Common myeloid progenitor, CD34-positive (primary cell): ENCODE data around the gene KLHDC7B.
"Not testable (repeated sequence)": the region's sequence is repeated elsewhere in the genome, so short reads cannot be mapped to it uniquely, and the experiment has no call there.

Experiments used
- CTCF ChIA-PET: fragments of 350-600 bp; sonication (Branson Sonifier 250); formaldehyde crosslinking; loops from one replicate; lab custom pipeline; 2021; ENCODE audit warnings: antibody characterized with exemption; lab: Charles Lee
- POLR2A ChIA-PET: fragments of 350-600 bp; sonication (Branson Sonifier 250); formaldehyde crosslinking; loops from one replicate; lab custom pipeline; 2021; ENCODE audit warnings: antibody characterized with exemption; lab: Charles Lee
- DNase-seq, 3 donors: peaks; one replicate each; pipeline versions ENCODE4 v3.0.0 to v3.0.0-alpha.2; 2013
- H3K27ac ChIP-seq, 2 experiments: 1 replicate in 1 of 2; 2 replicates in 1 of 2; pipeline ENCODE4 v1.7.0; 2013; ENCODE audit warnings: inconsistent platforms in 2 of 2, low read length in 2 of 2, mild to moderate bottlenecking in 2 of 2, low read depth in 1 of 2, moderate library complexity in 1 of 2; ENCODE audit not compliant: severe bottlenecking in 2 of 2, insufficient read depth in 1 of 2, poor library complexity in 1 of 2
- H3K27me3 ChIP-seq, 5 experiments: replicated peaks in 2 of 5; 1 replicate in 3 of 5; 2 replicates in 2 of 5; pipeline versions ENCODE4 v1.6.1 to v1.7.0; 2013; ENCODE audit warnings: low read length in 4 of 5, mild to moderate bottlenecking in 2 of 5, moderate library complexity in 2 of 5, inconsistent platforms in 1 of 5; ENCODE audit not compliant: insufficient read depth in 5 of 5, control insufficient read depth in 4 of 5
- H3K36me3 ChIP-seq, 4 experiments: 1 replicate in 2 of 4; 2 replicates in 2 of 4; pipeline versions ENCODE4 v1.6.1 to v1.7.0; 2013; ENCODE audit warnings: low read length in 3 of 4, control low read depth in 1 of 4, mild to moderate bottlenecking in 1 of 4; ENCODE audit not compliant: control insufficient read depth in 4 of 4, insufficient read depth in 4 of 4
- H3K4me1 ChIP-seq, 4 experiments: 1 replicate in 3 of 4; 2 replicates in 1 of 4; pipeline versions ENCODE4 v1.6.1 to v1.7.1; 2013; ENCODE audit warnings: low read length in 3 of 4, mild to moderate bottlenecking in 3 of 4, control low read depth in 1 of 4, inconsistent platforms in 1 of 4, moderate library complexity in 1 of 4; ENCODE audit not compliant: control insufficient read depth in 4 of 4, insufficient read depth in 4 of 4; ENCODE audit errors: control extremely low read depth in 1 of 4
- H3K4me3 ChIP-seq, 7 experiments: 1 replicate in 4 of 7; 2 replicates in 3 of 7; pipeline versions ENCODE4 v1.5.1 to v1.7.0; 2013; ENCODE audit warnings: mild to moderate bottlenecking in 7 of 7, low read length in 6 of 7, moderate library complexity in 6 of 7, inconsistent platforms in 2 of 7, low read depth in 2 of 7, control low read depth in 1 of 7; ENCODE audit not compliant: insufficient read depth in 4 of 7, control insufficient read depth in 1 of 7; ENCODE audit errors: extremely low read depth in 1 of 7
- H3K9me3 ChIP-seq, 5 experiments: 1 replicate in 4 of 5; 2 replicates in 1 of 5; pipeline versions ENCODE4 v1.6.1 to v1.7.1; 2013; ENCODE audit warnings: low read length in 4 of 5, mild to moderate bottlenecking in 2 of 5, inconsistent platforms in 1 of 5, low read depth in 1 of 5, moderate library complexity in 1 of 5; ENCODE audit not compliant: control insufficient read depth in 4 of 5, insufficient read depth in 2 of 5; ENCODE audit errors: control extremely low read depth in 1 of 5
- WGBS: methylation state at CpG from one replicate; pipeline ENCODE4 v1.1.5; 2013; ENCODE audit not compliant: insufficient coverage; 5-methylcytosine and 5-hydroxymethylcytosine counted together

KLHDC7B gene

GRCh38 chr22:50517495-50518260 lies 28.0 kb upstream of the KLHDC7B start:
- CTCF ChIA-PET: interaction anchor here (1.2 to 1.6 kb wide), 2 partner anchors 21 to 48 kb away, joined by 4 read pairs; no protein-coding TSS in a partner anchor
- no peak for DNase-seq
- POLR2A ChIA-PET: interaction anchor here (0.7 kb wide), 1 partner anchor 11 kb away, joined by 3 read pairs; no protein-coding TSS in a partner anchor
- Histone ChIP-seq H3K4me1 (no peaks in the 10 kb centered on the region), H3K4me3 (no peak overlapping the region), H3K27ac (no peak overlapping the region), H3K36me3 (peaks cover 1 to 70% (median 40%) of the 10 kb centered on the region in 4 experiments), H3K9me3 (no peaks in the 10 kb centered on the region), H3K27me3 (no peaks in the 10 kb centered on the region)
- WGBS: 97% methylated on average over 17 of the region's 20 CpGs

DNA sequence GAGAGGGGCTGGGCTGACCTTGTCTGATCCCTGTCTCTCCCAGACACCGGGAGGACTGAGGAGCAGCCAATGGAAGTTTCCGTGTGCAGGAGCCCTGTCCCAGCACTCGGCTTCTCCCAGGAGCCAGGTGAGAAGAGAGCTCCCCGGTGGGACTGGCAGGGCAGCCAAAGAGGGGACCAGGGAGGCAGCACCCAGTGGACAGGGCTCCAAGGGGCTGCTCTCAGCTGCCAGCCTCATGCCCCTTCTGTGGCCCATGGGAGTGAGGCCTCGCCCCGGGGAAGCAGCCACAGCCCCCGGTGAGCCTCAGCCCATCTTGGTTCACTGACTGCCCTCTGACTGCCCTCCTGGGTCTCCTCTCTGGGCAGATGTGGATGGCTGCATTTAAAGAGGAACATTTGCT lies 27.1 kb upstream of the KLHDC7B start:
- POLR2A ChIA-PET: no interaction called here
- Histone ChIP-seq H3K36me3 (peaks cover 2 to 79% (median 46%) of the 10 kb centered on the region in 4 experiments), H3K4me3 (no peak overlapping the region), H3K9me3 (no peaks in the 10 kb centered on the region), H3K27me3 (no peaks in the 10 kb centered on the region), H3K27ac (no peak overlapping the region), H3K4me1 (no peaks in the 10 kb centered on the region)
- no peak for DNase-seq
- WGBS: 95% methylated on average over 7 of the region's 7 CpGs
- CTCF ChIA-PET: interaction anchor here (1.6 kb wide), 1 partner anchor 22 kb away, joined by 4 read pairs; no protein-coding TSS in a partner anchor

GRCh38 chr22:50519151-50519550 lies 26.5 kb upstream of the KLHDC7B start:
- peaks cover 0 to 4% (median 2%) of the 10 kb centered on the region in 4 experiments for H3K4me1 ChIP-seq
- WGBS: 97% methylated on average over 8 of the region's 8 CpGs
- DNase-seq: no peak
- H3K27me3 ChIP-seq: no peaks in the 10 kb centered on the region
- H3K27ac ChIP-seq: no peak overlapping the region
- H3K9me3 ChIP-seq: no peaks in the 10 kb centered on the region
- H3K36me3 ChIP-seq: peaks cover 2 to 82% (median 50%) of the 10 kb centered on the region in 4 experiments
- no peak overlapping the region for H3K4me3 ChIP-seq
- ChIA-PET CTCF (no interaction called here), POLR2A (no interaction called here)

DNA sequence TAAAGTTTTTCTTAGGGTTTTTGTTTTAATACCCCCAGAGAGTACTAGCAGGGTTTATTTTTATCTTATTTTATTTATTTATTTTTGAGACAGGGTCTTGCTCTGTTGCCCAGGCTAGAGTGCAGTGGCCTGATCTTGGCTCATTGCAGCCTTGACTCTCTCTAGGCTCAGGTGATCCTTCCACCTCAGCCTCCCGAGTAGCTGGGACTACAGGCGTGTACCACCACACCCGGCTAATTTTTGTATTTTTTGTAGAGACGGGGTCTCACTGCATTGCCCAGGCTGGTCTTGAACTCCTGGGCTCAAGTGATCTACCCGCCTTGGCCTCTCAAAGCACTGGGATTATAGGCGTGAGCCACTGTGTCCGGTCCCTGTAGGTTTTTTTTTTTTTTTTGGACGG lies 25.5 kb upstream of the KLHDC7B start:
- CTCF ChIA-PET, H3K9me3 ChIP-seq, DNase-seq, POLR2A ChIA-PET, H3K27ac ChIP-seq, H3K4me3 ChIP-seq, H3K27me3 ChIP-seq: not testable (repeated sequence)
- Histone ChIP-seq H3K36me3 (peaks cover 2 to 75% (median 51%) of the 10 kb centered on the region in 4 experiments), H3K4me1 (peaks cover 2 to 13% (median 12%) of the 10 kb centered on the region in 4 experiments)
- WGBS: 98% methylated on average over 7 of the region's 8 CpGs

DNA sequence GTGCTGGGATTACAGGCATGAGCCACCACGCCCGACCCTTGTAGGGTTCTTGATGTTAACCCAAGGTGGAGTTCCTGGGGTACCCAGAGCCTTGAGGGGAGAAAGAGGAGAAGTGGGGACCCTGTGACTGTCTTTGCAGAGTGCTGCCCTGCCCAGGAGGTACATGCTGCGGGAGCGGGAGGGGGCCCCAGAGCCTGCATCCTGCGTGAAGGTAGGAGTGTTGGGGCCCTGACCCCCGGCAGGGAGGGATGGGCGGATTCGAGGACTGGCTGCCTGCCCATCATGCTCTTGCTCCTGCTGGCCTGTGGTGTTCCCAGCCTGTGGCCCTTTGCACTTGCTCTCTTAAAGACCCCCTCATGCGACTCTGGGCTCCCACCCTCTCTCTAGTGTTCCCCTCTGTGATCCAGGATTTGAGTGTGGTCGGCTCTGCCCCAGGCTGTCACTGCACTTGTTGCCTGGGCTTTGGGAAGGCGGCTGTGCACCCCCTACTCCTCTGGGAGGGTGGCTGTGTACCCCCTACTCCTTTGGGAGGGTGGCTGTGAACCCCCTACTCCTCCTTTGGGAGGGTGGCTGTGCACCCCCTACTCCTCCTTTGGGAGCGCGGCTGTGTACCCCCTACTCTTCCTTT lies 24.8 kb upstream of the KLHDC7B start:
- H3K9me3 ChIP-seq: no peaks in the 10 kb centered on the region
- ChIA-PET CTCF (no interaction called here), POLR2A (interaction anchor here (1.4 kb wide), 1 partner anchor 13 kb away, joined by 5 read pairs; the partner anchor contains the start of genes LMF2 and NCAPH2)
- H3K27ac ChIP-seq: no peak overlapping the region
- no peaks in the 10 kb centered on the region for H3K27me3 ChIP-seq
- H3K4me3 ChIP-seq: no peak overlapping the region
- H3K36me3 ChIP-seq: peaks cover 2 to 71% (median 51%) of the 10 kb centered on the region in 4 experiments
- DNase-seq: no peak
- 98% methylated on average over 12 of the region's 13 CpGs for WGBS
- H3K4me1 ChIP-seq: peaks cover 2 to 15% (median 14%) of the 10 kb centered on the region in 4 experiments

DNA sequence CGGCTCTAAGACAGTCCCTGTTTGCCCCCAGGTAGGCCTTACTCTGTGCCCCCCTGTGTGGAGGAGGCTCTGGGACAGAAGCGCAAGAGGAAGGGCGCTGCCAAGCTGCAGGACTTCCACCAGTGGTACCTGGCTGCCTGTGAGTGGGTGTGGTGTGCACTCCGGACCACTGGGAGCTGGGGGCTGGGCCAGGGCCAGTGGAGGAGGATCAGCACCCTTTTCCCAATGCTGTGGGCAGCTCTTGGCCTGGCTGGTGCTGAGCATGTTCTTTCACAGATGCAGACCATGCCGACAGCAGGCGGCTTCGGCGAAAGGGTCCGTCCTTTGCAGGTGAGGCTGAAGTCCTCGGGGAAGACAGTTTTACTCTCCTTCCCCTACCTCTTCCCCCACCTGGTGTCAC lies 24.0 kb upstream of the KLHDC7B start:
- H3K4me1 ChIP-seq: peaks cover 2 to 22% (median 19%) of the 10 kb centered on the region in 4 experiments
- ChIA-PET POLR2A (interaction anchor here (1.4 kb wide), 1 partner anchor 13 kb away, joined by 5 read pairs; the partner anchor contains the start of genes LMF2 and NCAPH2), CTCF (no interaction called here)
- H3K27me3 ChIP-seq: no peaks in the 10 kb centered on the region
- peaks cover 2 to 66% (median 49%) of the 10 kb centered on the region in 4 experiments for H3K36me3 ChIP-seq
- H3K4me3 ChIP-seq: no peak overlapping the region
- H3K9me3 ChIP-seq: no peaks in the 10 kb centered on the region
- H3K27ac ChIP-seq: no peak overlapping the region
- WGBS: 98% methylated on average over 9 of the region's 10 CpGs
- DNase-seq: no peak
